GM11168 (cell line): ENCODE data around the gene EIF5A.

Experiments used
- in situ Hi-C: fragments of 300-500 bp; cut with MboI; formaldehyde crosslinking; loops from one replicate; pipeline ENCODE4 v1.12.0; 2022; ENCODE audit warnings: low sequenced_read_pairs; ENCODE audit not compliant: unreplicated experiment

EIF5A gene

GRCh38 chr17:7311110-7311705, 3.8 kb downstream of the EIF5A start:
- in situ Hi-C loops, result no loop called here

GRCh38 chr17:7312432-7313087, 5.1 kb downstream of the EIF5A start:
- in situ Hi-C loops, result no loop called here

- in situ Hi-C loops, result no loop called here
Measured at GRCh38 chr17:7313088-7313889, 5.9 kb downstream of the EIF5A start.

- in situ Hi-C loops, result no loop called here
Measured at GRCh38 chr17:7313890-7314718, 6.7 kb downstream of the EIF5A start.

- in situ Hi-C loops, result no loop called here
Measured at GRCh38 chr17:7314719-7315569, 7.5 kb downstream of the EIF5A start, which contains the start of gene GPS2. Gene GPS2 (minus strand): TSS chr17:7315360. CDS start chr17:7315052, 308 bp downstream.

- in situ Hi-C loops, result no loop called here
Measured at GRCh38 chr17:7315570-7316235, 8.3 kb downstream of the EIF5A start.

GRCh38 chr17:7317161-7317803, 9.9 kb downstream of the EIF5A start:
- in situ Hi-C loops, result no loop called here

GRCh38 chr17:7318121-7318860, 10.9 kb downstream of the EIF5A start:
- in situ Hi-C loops, result no loop called here

- in situ Hi-C loops, result no loop called here
Measured at GRCh38 chr17:7321466-7321865, 14.0 kb downstream of the EIF5A start.

- in situ Hi-C loops, result no loop called here
Measured at GRCh38 chr17:7322520-7323194, 15.2 kb downstream of the EIF5A start.

- in situ Hi-C loops, result no loop called here
Measured at GRCh38 chr17:7323731-7324437, 16.5 kb downstream of the EIF5A start.

- in situ Hi-C loops, result no loop called here
Measured at GRCh38 chr17:7324438-7324779, 17.0 kb downstream of the EIF5A start.

- in situ Hi-C loops, result no loop called here
Measured at GRCh38 chr17:7325031-7325528, 17.7 kb downstream of the EIF5A start.

- in situ Hi-C loops, result no loop called here
Measured at GRCh38 chr17:7326186-7326585, 18.8 kb downstream of the EIF5A start.

- in situ Hi-C loops, result no loop called here
Measured at GRCh38 chr17:7327056-7327455, 19.6 kb downstream of the EIF5A start.

GRCh38 chr17:7327501-7327900, 20.1 kb downstream of the EIF5A start:
- in situ Hi-C loops, result no loop called here

GRCh38 chr17:7328009-7328408, 20.6 kb downstream of the EIF5A start:
- in situ Hi-C loops, result no loop called here
